ENCODE results near the gene RAD52.

The RAD52 gene

DNA sequence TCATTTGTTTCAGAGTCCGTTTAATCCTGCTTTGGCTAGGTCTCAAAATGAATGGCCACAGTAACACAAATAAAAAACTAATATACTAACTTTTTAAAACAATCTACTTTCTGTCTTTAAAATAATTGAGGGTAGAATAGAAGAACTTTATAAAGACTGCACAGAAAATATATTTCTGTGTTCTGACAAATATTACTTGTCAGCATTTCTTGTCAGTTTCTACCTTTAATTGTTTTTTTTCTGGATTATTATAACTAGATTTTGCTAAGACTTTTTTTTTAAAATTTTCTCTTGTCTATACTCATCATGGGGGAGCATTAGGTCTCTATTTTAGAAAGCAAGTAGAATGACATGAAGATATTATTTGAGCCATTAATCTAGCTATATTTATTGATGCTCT, 86.2 kb downstream of the RAD52 start:
- H3K9ac ChIP-seq (ENCODE audit: low read length): no peak overlapping the region
- H3K9me3 ChIP-seq (ENCODE audit: insufficient read depth, low read length): no peaks in the 10 kb centered on the region
- no peak overlapping the region for H2AFZ ChIP-seq (ENCODE audit: low read depth, low read length, severe bottlenecking)
- H3K9me2 ChIP-seq (replicated peaks; ENCODE audit: insufficient read depth, low read length): no peaks in the 10 kb centered on the region
- no peaks in the 10 kb centered on the region for H3K27me3 ChIP-seq (ENCODE audit: low read length)
- H4K20me1 ChIP-seq (ENCODE audit: low read depth, low read length): no peaks in the 10 kb centered on the region
- no peak for TF ChIP-seq EZH2phosphoT487 (conservative IDR thresholded peaks at IDR 0.05; ENCODE audit: low read length)
- TF ChIP-seq, protein P1, sequence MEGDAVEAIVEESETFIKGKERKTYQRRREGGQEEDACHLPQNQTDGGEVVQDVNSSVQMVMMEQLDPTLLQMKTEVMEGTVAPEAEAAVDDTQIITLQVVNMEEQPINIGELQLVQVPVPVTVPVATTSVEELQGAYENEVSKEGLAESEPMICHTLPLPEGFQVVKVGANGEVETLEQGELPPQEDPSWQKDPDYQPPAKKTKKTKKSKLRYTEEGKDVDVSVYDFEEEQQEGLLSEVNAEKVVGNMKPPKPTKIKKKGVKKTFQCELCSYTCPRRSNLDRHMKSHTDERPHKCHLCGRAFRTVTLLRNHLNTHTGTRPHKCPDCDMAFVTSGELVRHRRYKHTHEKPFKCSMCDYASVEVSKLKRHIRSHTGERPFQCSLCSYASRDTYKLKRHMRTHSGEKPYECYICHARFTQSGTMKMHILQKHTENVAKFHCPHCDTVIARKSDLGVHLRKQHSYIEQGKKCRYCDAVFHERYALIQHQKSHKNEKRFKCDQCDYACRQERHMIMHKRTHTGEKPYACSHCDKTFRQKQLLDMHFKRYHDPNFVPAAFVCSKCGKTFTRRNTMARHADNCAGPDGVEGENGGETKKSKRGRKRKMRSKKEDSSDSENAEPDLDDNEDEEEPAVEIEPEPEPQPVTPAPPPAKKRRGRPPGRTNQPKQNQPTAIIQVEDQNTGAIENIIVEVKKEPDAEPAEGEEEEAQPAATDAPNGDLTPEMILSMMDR (IDR thresholded peaks at IDR 0.05; ENCODE audit: insufficient read depth, low read length, poor library complexity, severe bottlenecking): no peak
- H3K79me2 ChIP-seq (ENCODE audit: insufficient read depth, low read length): no peaks in the 10 kb centered on the region
- H3K4me3 ChIP-seq (ENCODE audit: insufficient read depth, low read length, poor library complexity, severe bottlenecking): no peak overlapping the region
- no peak overlapping the region for H3K4me2 ChIP-seq (ENCODE audit: low read depth, low read length, poor library complexity, severe bottlenecking)
- H3K36me3 ChIP-seq (ENCODE audit: low read length): peaks cover 52% of the 10 kb centered on the region; the same call in 1 of the 2 replicates
- 0 out of 2 replicates have a peak, but pooled peaks cover 8% of the 10 kb centered on the region for H3F3A ChIP-seq (ENCODE audit: insufficient read depth)
- no peak overlapping the region for H3K27ac ChIP-seq (ENCODE audit: low read depth, low read length)

DNA sequence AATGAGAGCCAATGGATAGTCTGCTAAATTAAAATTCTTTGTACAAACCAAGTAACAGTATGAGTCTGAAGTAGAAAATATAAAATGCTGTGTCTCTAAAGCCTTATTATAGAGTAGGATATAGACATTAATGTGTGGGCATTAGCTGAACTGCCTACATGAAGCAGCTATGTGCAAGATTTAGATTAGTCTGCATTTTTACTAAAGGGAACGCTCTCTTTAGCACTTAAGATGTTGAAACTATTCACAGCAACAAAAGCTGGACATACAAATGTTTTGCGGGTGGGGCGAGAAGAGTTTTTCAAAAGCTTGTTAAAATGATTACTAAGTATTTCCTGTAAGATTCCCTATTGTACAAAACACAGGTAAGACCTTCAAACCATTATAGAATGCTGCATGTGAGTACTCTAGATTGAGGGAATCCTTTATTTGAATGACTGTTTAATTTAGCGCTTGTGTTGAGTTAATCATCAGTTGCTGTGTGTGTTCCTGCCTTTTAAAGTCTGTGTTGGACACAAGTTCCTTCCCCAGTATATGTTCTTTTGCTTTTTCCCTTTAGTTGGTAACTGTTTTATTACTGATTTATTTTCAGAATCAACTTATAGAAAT, 87.1 kb downstream of the RAD52 start:
- Histone ChIP-seq H3K4me2 (ENCODE audit: low read depth, low read length, poor library complexity, severe bottlenecking) (no peak overlapping the region), H3K27ac (ENCODE audit: low read depth, low read length) (no peak overlapping the region), H3K4me3 (ENCODE audit: insufficient read depth, low read length, poor library complexity, severe bottlenecking) (no peak overlapping the region), H3K9me2 (replicated peaks; ENCODE audit: insufficient read depth, low read length) (no peaks in the 10 kb centered on the region), H3K9me3 (ENCODE audit: insufficient read depth, low read length) (no peaks in the 10 kb centered on the region), H3K36me3 (ENCODE audit: low read length) (peaks cover 52% of the 10 kb centered on the region; the same call in 1 of the 2 replicates), H3K79me2 (ENCODE audit: insufficient read depth, low read length) (no peaks in the 10 kb centered on the region), H3K27me3 (ENCODE audit: low read length) (no peaks in the 10 kb centered on the region), H3F3A (ENCODE audit: insufficient read depth) (0 out of 2 replicates have a peak, but pooled peaks cover 8% of the 10 kb centered on the region), H2AFZ (ENCODE audit: low read depth, low read length, severe bottlenecking) (no peak overlapping the region), H3K9ac (ENCODE audit: low read length) (no peak overlapping the region), H4K20me1 (ENCODE audit: low read depth, low read length) (no peaks in the 10 kb centered on the region)
- TF ChIP-seq, protein P1 (IDR thresholded peaks at IDR 0.05; ENCODE audit: insufficient read depth, low read length, poor library complexity, severe bottlenecking): no peak
- no peak for TF ChIP-seq EZH2phosphoT487 (conservative IDR thresholded peaks at IDR 0.05; ENCODE audit: low read length)

Measured in SU-DHL-6 (cell line).